A673 (cell line): ENCODE measurements around the gene CNGA3. TPM values are rescaled to one million over a fixed set of nuclear protein-coding genes. Genes with fewer than 3 reads are reported as not detected.
A peak's percentile ranks its signal among the peaks of the same experiment; 100 is the strongest.

Experiments
- BruUV-seq: library from RNA; stranded (reverse); fragments of 400-500 nt; replicated peaks from 2 replicates; lab custom pipeline; 2021; lab: Mats Ljungman, UMichigan
- CTCF ChIA-PET: fragments of 300-600 bp; sonication (Branson Sonifier 250); formaldehyde crosslinking; loops from one replicate; lab custom pipeline; 2022; ENCODE audit warnings: antibody characterized with exemption; lab: Charles Lee
- POLR2A ChIA-PET: fragments of 300-600 bp; sonication (Branson Sonifier 250); formaldehyde crosslinking; loops from one replicate; lab custom pipeline; 2022; ENCODE audit warnings: antibody characterized with exemption; ENCODE audit not compliant: low non-redundant PET; lab: Charles Lee
- DNase-seq: peaks from one replicate; pipeline ENCODE4 v3.0.0-alpha.2; 2015; ENCODE audit warnings: low spot score
- H3K27ac ChIP-seq: fragments of 200-600 bp; sonication (generic); 2 replicates; pipeline ENCODE4 v1.5.1; 2016; ENCODE audit warnings: mixed run types, low read depth, mild to moderate bottlenecking, mixed read lengths, antibody characterized with exemption, low read length; ENCODE audit not compliant: poor library complexity, severe bottlenecking
- H3K27me3 ChIP-seq: fragments of 200-600 bp; sonication (generic); replicated peaks from 2 replicates; pipeline ENCODE4 v1.6.1; 2017; ENCODE audit warnings: mixed run types, low read depth, mild to moderate bottlenecking, mixed read lengths, antibody characterized with exemption, low read length; ENCODE audit not compliant: insufficient read depth, poor library complexity
- H3K36me3 ChIP-seq: fragments of 200-600 bp; sonication (generic); 2 replicates; pipeline ENCODE4 v1.6.1; 2016; ENCODE audit warnings: mixed run types, mild to moderate bottlenecking, mixed read lengths, antibody characterized with exemption, low read length; ENCODE audit not compliant: insufficient read depth, poor library complexity, severe bottlenecking
- H3K4me1 ChIP-seq: fragments of 200-600 bp; sonication (generic); 2 replicates; pipeline ENCODE4 v1.6.1; 2017; ENCODE audit warnings: mixed run types, mild to moderate bottlenecking, mixed read lengths, antibody characterized with exemption, low read length; ENCODE audit not compliant: insufficient read depth, poor library complexity, severe bottlenecking
- H3K4me3 ChIP-seq: fragments of 200-600 bp; sonication (generic); 2 replicates; pipeline ENCODE4 v1.5.1; 2016; ENCODE audit warnings: low read depth, mixed run types, mild to moderate bottlenecking, mixed read lengths, low read length; ENCODE audit not compliant: poor library complexity, severe bottlenecking
- H3K9me3 ChIP-seq: fragments of 200-600 bp; sonication (generic); 2 replicates; pipeline ENCODE4 v1.6.1; 2016; ENCODE audit warnings: mixed run types, low read depth, mild to moderate bottlenecking, mixed read lengths, antibody characterized with exemption, low read length; ENCODE audit not compliant: poor library complexity, severe bottlenecking
- CTCF ChIP-seq: fragments of 300-800, 200-600 bp; sonication (generic); conservative IDR thresholded peaks from 2 replicates; pipeline ENCODE4 v1.5.1; 2017; ENCODE audit warnings: low read depth, mild to moderate bottlenecking, antibody characterized with exemption, low read length, moderate library complexity, mixed read lengths
- EZH2 ChIP-seq: fragments of 200-600 bp; sonication (generic); IDR thresholded peaks from 2 replicates; pipeline ENCODE4 v1.6.1; 2017; ENCODE audit warnings: borderline replicate concordance, low read depth, mild to moderate bottlenecking, mixed read lengths, antibody characterized with exemption, low read length; ENCODE audit not compliant: poor library complexity, severe bottlenecking
- intact Hi-C: fragments of 100-400 bp; cut with micrococcal nuclease; formaldehyde crosslinking; loops from one replicate; pipeline ENCODE4 v1.10.0; 2022; ENCODE audit not compliant: unreplicated experiment
- total RNA-seq: library from RNA; stranded (reverse); gene quantifications from 2 replicates; pipeline ENCODE4 v1.2.3, GENCODE V29; 2021

CNGA3 gene
- total RNA-seq, 1 experiment from 2014 or later = not detected

DNA sequence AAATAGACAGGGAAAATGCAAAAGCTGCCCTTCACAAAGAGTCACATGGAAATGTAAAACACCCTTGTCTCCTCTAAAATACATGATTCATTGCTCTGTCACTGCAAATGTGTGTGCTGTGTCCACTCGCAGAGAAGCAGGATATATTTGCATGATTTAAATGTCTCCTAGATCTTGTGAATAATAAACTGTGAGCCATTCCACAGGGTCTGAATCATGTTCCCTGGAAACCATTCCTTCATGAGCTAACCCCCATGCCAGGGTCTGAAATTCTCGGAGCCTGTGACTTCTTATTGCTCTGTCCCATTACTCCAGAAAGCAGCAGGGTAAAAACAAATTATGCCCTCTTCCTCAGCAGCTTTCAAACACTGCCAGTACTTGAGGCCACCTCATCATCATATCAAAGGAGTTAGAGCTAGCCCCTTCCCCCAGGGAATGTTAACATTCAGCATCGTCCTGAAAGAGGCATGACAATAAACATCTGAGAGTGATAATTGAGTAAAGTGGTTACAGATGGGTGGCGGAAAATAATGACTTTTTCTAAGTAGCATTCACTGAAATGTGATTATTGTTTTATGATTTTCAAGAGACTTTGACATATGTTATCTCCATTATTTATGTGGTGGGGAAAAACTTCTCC is 11.7 kb upstream of the CNGA3 start:
- CTCF ChIA-PET = no interaction called here
- Histone ChIP-seq H3K9me3 (no peaks in the 10 kb centered on the region), H3K27me3 (peaks cover 30% of the 10 kb centered on the region), H3K4me3 (no peak overlapping the region), H3K27ac (no peak overlapping the region), H3K4me1 (no peaks in the 10 kb centered on the region), H3K36me3 (no peaks in the 10 kb centered on the region)
- intact Hi-C loops = no loop called here
- peak; percentile 14 for DNase-seq
- POLR2A ChIA-PET = no interaction called here
- no TSS peak for BruUV-seq
- TF ChIP-seq EZH2 (no peak), CTCF (no peak)

GRCh38 chr2:98335271-98335670 is 11.0 kb upstream of the CNGA3 start:
- peaks cover 32% of the 10 kb centered on the region for H3K27me3 ChIP-seq
- no peak for TF ChIP-seq CTCF
- TF ChIP-seq EZH2 = no peak
- intact Hi-C loops = no loop called here
- POLR2A ChIA-PET = no interaction called here
- no peaks in the 10 kb centered on the region for H3K9me3 ChIP-seq
- no peak overlapping the region for H3K27ac ChIP-seq
- H3K4me3 ChIP-seq = no peak overlapping the region
- BruUV-seq = no TSS peak
- CTCF ChIA-PET = no interaction called here
- no peaks in the 10 kb centered on the region for H3K4me1 ChIP-seq
- no peak for DNase-seq
- H3K36me3 ChIP-seq = no peaks in the 10 kb centered on the region

DNA sequence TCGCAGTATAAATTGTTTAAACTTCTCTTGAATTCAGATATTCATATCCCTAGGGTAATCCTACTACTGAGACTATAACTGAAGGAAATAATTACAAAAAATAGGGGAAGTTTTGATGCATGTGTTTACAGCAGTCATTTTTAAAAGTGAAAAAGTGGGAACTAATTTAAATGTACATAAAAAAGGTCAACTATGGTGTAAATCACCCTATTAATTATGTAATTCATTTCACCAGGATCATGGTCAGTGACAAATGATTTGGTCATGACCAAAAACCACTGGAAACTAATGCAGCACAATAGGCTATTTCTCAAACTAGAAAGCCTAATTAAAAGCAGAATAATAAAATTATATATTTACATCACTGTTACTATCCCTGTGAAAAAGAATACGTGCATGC is 5.0 kb upstream of the CNGA3 start:
- Histone ChIP-seq H3K36me3 (no peaks in the 10 kb centered on the region), H3K27me3 (peaks cover 64% of the 10 kb centered on the region), H3K9me3 (no peaks in the 10 kb centered on the region), H3K4me3 (no peak overlapping the region), H3K4me1 (no peaks in the 10 kb centered on the region), H3K27ac (no peak overlapping the region)
- DNase-seq = no peak
- TF ChIP-seq CTCF (no peak), EZH2 (no peak)
- no TSS peak for BruUV-seq
- intact Hi-C loops = no loop called here
- POLR2A ChIA-PET = no interaction called here
- CTCF ChIA-PET = no interaction called here
